Measurements from ENCODE around the gene COL17A1. TPM values are rescaled to one million over a fixed set of nuclear protein-coding genes. Genes with fewer than 3 reads are reported as not detected.

The COL17A1 gene
- total RNA-seq, 2 experiments from 2014 or later, result not detected

DNA sequence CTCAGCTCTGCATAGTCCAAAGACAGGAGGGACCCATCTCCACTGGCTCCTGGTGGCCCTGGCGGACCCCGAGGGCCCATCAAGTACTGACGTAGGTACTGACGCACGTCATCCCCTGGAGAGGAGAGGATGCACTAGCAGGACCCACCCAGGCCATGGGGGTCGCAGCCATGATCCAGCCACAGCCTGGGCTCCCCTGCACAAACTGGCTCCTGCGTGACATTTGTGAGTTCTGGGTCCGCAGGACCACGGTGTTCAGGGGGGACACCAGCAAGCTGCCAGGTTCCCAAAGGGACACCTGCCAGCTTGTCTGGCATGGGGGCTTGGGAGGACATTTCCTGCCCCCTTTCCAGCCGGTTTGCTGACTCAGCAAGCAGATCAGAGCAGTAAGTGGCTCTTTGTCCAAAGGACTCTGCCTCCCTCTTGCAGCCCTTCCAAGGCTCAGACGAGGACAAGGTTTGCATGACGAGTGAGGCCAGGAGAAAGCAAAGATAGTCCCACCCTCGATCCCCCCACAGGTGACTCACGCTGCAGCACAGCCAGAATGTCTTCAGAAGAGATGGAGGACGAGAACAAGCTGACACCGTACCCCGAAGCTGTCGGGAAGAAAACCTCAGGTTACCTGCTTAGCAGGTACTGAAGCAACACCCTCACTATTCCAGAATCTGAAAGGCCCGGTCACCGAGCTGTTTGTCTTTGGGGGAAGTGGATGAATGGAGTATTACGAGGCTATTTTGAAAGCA lies 49.0 kb downstream of the COL17A1 start:
- CTCF ChIA-PET, result interaction anchor here (0.7 kb wide), 1 partner anchor 313 kb away, joined by 3 read pairs; no protein-coding TSS in a partner anchor
- POLR2A ChIA-PET, result no interaction called here

DNA sequence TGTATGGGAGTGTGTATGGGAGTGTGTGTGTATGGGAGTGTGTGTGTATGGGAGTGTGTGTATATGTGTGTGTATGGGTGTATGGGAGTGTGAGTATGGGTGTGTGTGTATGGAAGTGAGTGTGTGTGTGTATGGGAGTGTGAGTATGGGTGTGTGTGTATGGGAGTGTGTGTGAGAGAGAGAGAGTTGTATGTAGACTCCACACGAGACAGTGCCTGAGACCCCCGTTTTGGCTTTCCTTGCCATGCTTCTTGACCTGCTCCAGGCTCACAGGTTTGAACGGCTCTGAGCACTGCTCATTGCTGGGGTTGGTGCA lies 49.7 kb downstream of the COL17A1 start:
- ChIA-PET CTCF (no interaction called here), POLR2A (no interaction called here)

DNA sequence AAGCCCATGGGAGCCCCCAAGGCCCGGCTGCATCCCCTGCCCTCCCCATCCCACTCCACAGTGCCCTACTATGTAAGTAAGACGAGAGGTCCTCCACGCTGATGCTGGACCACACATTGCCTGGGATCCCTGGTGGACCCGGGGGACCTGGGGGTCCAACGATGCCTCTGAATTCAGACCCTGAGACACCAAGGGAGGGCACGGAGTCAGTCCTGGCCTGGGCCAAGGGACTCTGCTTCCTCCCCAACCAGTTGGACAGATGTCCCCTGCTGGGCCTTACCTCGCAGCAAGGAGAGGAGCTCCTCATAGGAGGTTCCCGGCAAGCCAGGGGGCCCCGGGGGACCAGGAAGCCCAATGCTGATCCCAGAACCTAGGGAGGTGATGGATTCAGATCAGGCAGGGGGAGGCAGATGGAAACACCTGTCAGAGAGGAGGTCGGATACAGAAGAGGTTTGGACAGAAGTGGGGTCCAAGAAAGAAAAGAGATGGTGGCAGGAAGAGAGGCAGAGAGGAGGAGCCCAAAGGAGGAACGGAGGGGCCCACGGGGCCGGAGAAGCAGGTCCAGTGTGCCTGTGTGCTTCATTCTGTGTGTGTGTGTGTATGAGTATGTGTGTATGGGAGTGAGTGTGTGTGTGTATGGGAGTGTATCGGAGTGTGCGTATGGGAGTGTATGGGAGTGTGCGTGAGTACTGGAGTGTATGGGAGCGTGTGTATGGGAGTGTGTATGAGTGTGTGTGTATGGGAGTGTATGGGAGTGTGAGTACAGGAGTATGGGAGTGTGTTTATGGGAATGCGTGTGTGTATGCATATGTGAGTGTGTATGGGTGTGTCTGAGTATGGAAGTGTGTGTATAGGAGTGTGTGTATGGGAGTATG lies 50.2 kb downstream of the COL17A1 start:
- ChIA-PET POLR2A (no interaction called here), CTCF (no interaction called here)

DNA sequence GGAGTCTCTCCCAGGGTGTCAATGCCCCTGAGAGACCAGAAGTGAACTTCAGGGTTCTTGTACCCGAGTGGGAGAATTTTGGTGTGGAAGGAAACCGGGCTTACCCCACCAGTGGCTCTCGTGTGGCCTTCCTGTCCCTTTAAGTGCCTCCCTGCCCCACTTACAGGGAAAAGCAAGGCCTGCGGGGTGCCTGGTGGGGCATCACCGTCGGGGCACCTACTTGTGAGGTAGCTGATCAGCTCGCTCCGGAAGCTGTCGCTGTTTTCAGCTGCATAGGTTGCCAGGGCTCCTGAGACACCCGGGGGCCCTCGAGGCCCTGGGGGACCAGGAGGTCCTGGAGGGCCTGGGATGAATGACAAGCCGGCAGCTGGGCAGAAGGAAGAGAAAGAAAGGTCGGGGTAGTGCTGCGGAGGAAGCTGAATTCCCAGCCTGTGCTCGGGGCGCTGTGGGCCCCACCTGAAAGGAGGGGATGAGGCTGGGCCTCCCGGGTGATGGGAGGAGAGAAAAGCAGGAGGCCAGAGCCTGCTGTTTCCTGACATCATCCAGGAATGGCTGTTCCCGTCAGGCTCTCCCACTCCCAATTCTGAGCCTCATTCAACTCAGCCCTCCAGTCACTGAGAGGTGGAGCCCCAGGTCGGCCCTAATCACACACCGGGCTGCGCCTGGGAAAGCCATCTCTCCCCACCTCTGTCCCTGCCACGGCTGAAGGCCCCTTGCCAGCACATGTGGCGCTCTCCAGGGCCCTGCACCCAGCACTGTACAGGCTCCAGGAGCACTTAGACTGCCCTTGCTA lies 51.1 kb downstream of the COL17A1 start:
- CTCF ChIA-PET, result no interaction called here
- POLR2A ChIA-PET, result no interaction called here

DNA sequence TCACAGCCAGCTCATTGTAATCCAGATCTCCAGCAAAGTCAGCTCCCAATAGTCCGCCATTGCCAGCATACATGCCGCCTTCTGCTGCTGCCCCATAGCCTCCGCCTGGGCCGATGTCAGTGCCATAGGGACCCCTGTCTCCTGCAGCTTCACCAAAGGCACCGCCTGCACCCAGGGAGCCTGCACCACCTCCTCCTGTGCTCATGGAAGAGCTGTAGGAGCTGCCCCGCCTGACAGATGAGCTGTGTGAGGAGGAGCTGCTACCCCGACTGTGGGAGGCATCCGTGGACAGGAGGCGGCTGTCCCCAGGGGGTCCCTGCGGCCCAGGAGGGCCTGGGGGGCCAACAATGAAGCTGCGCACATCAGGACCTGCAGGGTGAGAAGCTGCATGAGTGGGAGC lies 51.7 kb downstream of the COL17A1 start:
- ChIA-PET POLR2A (no interaction called here), CTCF (no interaction called here)

DNA sequence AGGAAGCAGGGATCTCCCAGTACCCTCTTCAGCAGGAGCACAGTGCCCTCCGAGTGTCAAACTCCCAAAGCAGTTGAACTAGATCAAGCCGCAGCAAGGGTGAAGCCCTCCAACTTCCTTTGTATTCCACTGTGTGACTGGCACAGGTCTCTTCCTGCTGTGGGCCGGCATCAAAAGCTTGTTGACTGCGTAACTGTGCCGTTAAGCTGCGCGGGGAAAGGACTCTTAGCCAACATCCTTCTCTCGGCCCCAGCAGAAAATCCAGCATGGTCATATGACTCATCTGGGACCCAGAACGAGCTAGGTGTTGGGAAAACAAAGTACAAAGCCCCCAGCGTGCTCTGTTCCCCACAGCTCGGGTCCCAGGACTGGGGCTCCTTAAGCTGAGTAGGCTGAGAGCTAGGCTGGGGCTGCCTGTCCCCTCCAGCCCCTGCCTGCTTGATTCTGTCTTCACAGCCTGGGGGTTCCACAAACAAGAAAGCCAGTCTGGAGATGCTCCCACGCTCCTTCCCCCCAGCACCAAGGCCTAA lies 52.2 kb downstream of the COL17A1 start:
- CTCF ChIA-PET, result no interaction called here
- POLR2A ChIA-PET, result no interaction called here

DNA sequence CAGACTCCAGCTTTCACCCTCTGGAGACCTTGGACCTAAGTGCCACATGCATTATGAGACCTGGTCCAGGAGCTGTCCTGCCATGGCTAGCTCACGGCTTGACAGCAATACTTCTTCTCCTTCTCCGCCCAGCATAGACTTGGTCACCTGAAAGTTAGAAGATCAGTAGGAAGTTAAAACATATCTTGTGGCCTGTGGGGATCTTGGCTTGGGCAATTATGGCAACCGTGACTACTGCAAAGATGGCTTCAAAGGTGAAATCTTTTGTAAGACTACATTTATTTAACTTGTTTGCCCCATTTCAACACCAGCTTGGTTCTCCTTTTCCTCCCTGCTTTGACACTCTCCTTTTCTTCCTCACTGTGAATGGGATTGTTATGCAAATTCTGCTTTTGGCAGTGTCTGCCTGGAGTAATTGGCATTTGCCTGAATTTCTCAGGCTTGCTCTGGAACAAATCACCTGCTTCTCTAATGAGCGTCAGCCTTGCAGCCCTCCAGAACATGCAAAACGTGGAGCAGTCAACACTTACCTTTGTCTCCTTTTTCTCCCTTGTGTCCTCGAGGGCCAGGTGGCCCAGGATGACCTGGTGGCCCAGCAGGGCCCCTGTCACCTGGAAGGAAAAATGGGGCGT lies 53.4 kb downstream of the COL17A1 start:
- ChIA-PET CTCF (interaction anchor here (1.3 kb wide), 1 partner anchor 14 kb away, joined by 4 read pairs; no protein-coding TSS in a partner anchor), POLR2A (no interaction called here)

DNA sequence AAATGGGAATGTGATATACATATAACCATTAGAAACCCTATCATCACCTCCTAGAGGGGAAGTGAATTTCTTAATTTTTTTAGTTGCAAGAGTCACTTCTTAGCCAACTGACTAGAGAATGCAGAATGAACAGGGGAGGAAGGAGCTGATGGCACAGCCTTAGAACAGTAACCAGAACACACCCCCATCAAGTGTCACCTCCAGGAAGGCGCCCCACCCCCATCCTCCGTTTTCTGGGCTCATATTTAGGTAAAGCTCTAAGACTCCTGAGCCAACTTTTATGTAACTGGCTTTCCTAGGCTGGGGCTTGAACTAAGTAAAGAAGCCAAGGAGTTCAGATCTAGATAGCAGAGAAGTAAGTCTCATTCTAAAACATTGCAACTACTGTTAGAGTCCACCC lies 54.0 kb downstream of the COL17A1 start:
- CTCF ChIA-PET, result interaction anchor here (1.3 kb wide), 1 partner anchor 14 kb away, joined by 4 read pairs; no protein-coding TSS in a partner anchor
- POLR2A ChIA-PET, result no interaction called here

DNA sequence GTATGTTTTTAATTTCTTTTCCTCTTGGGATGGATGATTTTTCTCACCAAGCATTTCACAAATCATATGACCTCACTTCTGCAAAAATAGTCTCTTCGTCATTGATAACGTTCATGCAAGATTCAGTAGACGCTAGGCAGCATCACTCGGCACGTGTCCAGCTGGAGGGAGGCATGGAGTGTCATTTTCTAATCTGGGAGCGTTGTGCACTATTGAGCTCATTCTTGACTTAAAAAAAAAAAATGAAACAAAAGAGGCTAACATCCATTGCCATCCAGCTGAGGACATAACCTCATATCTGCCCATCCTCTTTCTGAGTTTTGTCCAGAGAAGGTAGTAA lies 56.2 kb downstream of the COL17A1 start:
- POLR2A ChIA-PET, result no interaction called here
- CTCF ChIA-PET, result interaction anchor here (1.0 kb wide), 1 partner anchor 141 kb away, joined by 3 read pairs; no protein-coding TSS in a partner anchor

DNA sequence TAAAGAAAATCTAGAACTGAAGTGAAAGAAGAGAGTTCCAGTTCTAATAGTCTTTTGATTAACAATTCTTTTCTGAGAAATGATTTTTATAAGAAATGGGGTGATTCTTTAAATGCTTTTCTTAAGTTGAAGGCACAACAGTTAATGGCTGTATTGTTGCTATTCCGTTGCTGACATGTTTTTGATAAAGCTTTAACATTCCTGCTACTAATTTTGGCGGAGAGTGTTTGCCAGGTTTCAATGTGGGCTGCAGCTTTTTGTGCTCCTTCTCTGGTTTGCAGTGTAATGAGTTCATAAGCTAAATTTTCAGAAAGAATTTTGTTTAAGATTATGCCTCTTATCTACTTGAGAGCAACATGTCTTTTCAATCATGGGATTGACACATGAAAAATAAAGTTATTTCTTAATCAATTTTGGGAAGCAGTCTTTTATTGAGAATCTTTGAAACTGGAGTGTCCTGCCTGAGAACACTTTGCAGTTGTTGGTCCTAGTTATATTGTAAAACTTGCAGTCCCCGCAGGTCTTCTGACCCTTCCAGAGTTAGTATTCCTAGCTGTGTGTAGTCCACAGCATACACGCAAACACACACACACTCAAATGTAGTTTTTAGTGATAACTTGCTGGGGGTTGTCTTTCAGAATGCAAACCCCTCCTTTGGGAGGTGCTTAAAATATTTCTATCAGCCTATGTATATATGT lies 56.7 kb downstream of the COL17A1 start:
- ChIA-PET POLR2A (no interaction called here), CTCF (interaction anchor here (1.0 kb wide), 1 partner anchor 141 kb away, joined by 3 read pairs; no protein-coding TSS in a partner anchor)

DNA sequence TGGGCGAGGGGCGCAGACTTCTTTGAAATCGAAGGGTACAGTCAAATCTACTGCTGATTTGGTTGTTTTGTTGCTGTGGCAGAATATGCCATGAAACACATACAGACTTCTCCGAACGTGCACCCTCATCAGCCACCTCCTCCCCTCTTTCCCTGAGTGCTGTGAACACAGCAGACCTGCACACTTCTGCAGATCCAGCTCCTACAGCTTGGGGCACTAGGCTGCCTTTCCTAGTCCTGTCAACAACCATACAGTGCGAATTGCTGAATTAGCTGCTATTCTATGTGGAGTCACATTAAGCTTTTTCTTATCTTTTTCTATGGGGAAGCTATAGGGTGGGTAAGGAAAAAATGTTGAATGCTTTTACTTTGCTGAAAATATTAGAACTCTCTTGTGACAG lies 57.5 kb downstream of the COL17A1 start:
- ChIA-PET CTCF (interaction anchor here (0.9 kb wide), 1 partner anchor 9 kb away, joined by 3 read pairs; no protein-coding TSS in a partner anchor), POLR2A (no interaction called here)

DNA sequence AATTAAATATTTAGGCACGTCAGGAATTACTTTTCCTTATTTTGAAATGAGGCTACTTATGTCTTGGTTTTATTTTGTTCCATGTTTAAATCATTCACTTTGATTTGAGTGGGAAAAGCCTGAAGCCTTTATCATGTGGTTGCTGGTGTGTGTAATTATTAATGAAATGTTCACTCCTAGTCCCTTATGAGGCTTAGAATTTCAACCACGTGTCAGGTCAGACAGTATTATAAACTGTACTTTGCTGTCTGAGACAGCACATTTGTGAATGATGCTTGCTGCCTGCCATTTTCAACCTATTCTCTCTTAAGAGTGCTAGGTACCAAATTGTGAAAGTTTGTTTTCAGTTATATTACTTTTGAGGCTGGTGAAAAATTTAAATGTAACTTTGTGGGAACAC lies 58.9 kb downstream of the COL17A1 start:
- POLR2A ChIA-PET, result no interaction called here

DNA sequence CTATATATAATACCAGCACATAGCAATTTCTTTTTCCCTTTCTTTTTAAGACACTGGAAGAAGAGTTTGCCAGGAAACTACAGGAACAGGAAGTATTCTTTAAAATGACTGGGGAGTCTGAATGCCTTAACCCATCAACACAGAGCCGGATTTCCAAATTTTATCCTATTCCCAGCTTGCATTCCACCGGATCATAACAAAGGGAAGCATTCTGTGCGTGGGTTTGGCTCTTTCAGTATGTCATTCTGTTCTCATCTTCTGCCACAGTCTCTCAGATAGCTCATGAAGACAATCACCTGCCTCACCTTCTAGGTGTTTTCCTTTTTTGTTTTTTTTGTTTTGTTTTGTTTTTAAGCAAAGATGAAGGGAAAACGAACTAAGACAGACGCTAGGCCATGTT lies 60.2 kb downstream of the COL17A1 start:
- CTCF ChIA-PET, result interaction anchor here (1.0 kb wide), 1 partner anchor 138 kb away, joined by 4 read pairs; no protein-coding TSS in a partner anchor
- POLR2A ChIA-PET, result no interaction called here

More for the DNA sequence above, 58.9 kb downstream of the COL17A1 start:
- CTCF ChIA-PET, result no interaction called here

DNA sequence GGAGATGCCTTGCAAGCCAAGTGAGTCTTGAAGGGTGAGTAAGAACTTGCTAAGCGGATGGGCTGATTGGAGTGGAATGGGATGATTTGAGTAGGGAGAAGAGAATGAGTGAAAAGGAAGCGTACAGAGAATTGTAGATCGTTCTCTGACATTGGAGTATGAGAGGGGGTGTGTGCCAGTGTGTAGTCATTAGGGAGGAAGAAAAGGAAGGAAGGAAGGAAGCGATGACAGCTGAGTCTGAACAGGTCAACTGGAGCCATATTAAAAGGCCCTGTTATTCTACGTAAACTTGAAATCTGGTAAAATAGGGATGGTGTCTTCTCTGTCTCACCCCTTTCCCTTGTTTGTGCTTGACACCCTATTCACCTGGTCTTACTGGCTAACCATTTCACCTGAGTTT lies 63.7 kb downstream of the COL17A1 start:
- ChIA-PET POLR2A (no interaction called here), CTCF (interaction anchor here (0.8 kb wide), 1 partner anchor 11 kb away, joined by 4 read pairs; no protein-coding TSS in a partner anchor)

DNA sequence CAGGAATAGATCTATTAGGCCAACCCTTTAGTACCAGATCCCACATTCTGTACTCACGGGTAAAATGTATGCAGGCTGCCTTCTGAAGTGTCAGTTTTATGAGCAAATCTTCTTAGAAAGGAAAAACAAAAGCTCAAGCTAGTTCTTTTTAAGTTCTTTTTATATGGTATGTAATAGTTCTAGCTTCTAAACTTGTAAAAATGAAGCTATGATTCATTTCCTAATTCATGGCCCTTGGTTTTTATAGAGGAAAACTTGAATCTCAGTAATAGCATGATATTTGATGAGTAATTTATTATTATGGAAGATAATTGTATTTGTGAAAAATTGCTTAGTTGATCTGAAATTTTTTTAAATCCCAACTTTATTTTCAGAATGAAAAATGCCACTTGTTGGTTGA lies 64.4 kb downstream of the COL17A1 start:
- ChIA-PET CTCF (interaction anchor here (0.8 kb wide), 1 partner anchor 10 kb away, joined by 4 read pairs; no protein-coding TSS in a partner anchor), POLR2A (interaction anchor here (0.6 kb wide), 1 partner anchor 1852 kb away, joined by 6 read pairs; no protein-coding TSS in a partner anchor)

DNA sequence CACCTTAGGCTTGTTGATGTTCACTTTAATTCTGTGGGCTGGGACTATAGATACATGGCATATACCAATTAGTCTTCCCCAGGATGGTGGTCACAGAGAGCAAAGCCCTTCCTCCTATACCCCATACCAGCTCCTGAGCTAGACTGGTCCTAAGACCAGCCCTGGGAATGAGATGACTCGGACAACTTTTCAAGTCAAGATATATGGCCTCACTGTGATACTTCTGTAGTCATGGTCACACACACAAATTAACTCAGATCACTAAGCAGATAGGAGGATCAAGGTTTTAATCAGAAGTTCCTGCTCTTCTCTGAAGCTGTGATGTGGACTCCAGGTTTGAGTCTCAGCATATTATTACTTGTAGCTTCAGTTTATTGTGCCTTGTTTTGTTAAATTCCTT lies 65.7 kb downstream of the COL17A1 start:
- POLR2A ChIA-PET, result interaction anchor here (0.6 to 1.1 kb wide), 2 partner anchors 25 to 132 kb away, joined by 3 to 12 read pairs; no protein-coding TSS in a partner anchor
- CTCF ChIA-PET, result interaction anchor here (0.5 to 0.9 kb wide), 2 partner anchors 37 to 132 kb away, joined by 3 read pairs; no protein-coding TSS in a partner anchor

DNA sequence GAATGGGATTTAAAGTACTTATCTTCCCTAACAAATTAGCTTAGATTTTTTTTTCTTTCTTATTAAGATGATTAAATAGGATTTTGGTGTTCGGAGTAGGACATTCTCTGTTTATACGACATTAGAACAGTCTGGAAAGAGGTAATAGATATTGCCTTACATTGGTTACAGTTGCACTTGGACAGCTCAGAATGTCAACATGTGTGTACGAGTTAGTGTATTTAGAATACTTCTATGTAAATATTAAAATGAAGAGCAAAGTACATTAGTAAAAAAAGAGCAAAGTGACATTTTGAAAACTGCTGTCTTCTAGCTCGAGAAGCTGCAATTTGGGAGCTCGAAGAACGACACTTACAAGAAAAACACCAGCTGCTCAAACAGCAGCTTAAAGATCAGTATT lies 67.2 kb downstream of the COL17A1 start:
- POLR2A ChIA-PET, result interaction anchor here (1.6 kb wide), 1 partner anchor 103 kb away, joined by 7 read pairs; the partner anchor contains the start of gene SFR1
- CTCF ChIA-PET, result interaction anchor here (1.1 kb wide), 1 partner anchor 13 kb away, joined by 4 read pairs; no protein-coding TSS in a partner anchor

DNA sequence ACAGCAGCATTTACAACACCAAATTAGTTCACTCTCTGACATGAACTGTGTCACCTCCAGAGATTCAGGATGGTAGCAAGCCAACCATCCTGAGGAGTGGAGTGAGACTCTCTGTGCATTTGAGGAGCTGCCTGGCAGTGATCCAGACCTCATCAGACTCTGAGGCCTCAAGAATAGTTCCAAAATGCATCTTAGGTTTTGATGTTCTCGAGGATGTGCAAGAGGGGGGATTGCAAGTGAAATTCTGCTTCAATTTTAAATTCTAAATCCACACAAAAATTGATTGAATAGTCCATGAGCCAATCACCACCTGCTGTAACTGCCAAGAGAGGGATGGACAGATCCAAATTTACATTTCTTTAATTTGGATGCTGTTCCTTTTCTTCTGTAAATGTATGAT lies 69.0 kb downstream of the COL17A1 start:
- POLR2A ChIA-PET, result no interaction called here
- CTCF ChIA-PET, result no interaction called here
